Bronchial epithelial cell (primary cell): ENCODE data around the gene SPZ1. TPM values are rescaled to one million over a fixed set of nuclear protein-coding genes. Genes with fewer than 3 reads are reported as not detected.
"Not testable (repeated sequence)": the region's sequence is repeated elsewhere in the genome, so short reads cannot be mapped to it uniquely, and the experiment has no call there.

Experiments
- DNase-seq: peaks from one replicate; pipeline ENCODE4 v3.0.0-alpha.2; 2010; ENCODE audit warnings: low read depth
- FAIRE-seq: peaks from 2 replicates; lab custom pipeline; 2011; peaks lifted over from hg19 to GRCh38; lab: Jason Lieb, UNC
- H3K27me3 ChIP-seq: 2 replicates; pipeline ENCODE4 v1.5.1; 2011; ENCODE audit warnings: low read length; ENCODE audit not compliant: control insufficient read depth, insufficient read depth
- H3K36me3 ChIP-seq: 2 replicates; pipeline ENCODE4 v1.5.1; 2011; ENCODE audit warnings: low read length; ENCODE audit not compliant: control insufficient read depth, insufficient read depth
- H3K4me3 ChIP-seq: 2 replicates; pipeline ENCODE4 v1.5.1; 2011; ENCODE audit warnings: mild to moderate bottlenecking, low read depth, low read length, control low read depth
- CTCF ChIP-seq: IDR thresholded peaks from 2 replicates; pipeline ENCODE4 v1.5.1; 2011; ENCODE audit warnings: mild to moderate bottlenecking, moderate library complexity, low read length, control low read depth, inconsistent platforms; ENCODE audit not compliant: insufficient read depth, severe bottlenecking
- total RNA-seq: library from RNA; depleted of rRNA; stranded (reverse); fragments of >200 nt; gene quantifications from 2 replicates; pipeline ENCODE4 v1.2.1, GENCODE V29; 2014

SPZ1 gene
- total RNA-seq, 1 donor from 2014 or later = not detected

GRCh38 chr5:80341016-80341775 is 21.4 kb downstream of the SPZ1 start:
- DNase-seq = no peak
- no peak overlapping the region for H3K4me3 ChIP-seq
- H3K36me3 ChIP-seq = no peaks in the 10 kb centered on the region
- H3K27me3 ChIP-seq = no peaks in the 10 kb centered on the region
- FAIRE-seq = no peak
- no peak for TF ChIP-seq CTCF

- no peaks in the 10 kb centered on the region for H3K27me3 ChIP-seq
- no peak overlapping the region for H3K4me3 ChIP-seq
- DNase-seq = no peak
- no peak for TF ChIP-seq CTCF
- no peak for FAIRE-seq
- no peaks in the 10 kb centered on the region for H3K36me3 ChIP-seq
These were observed 23.3 kb downstream of the SPZ1 start for GRCh38 chr5:80343067-80343466.

GRCh38 chr5:80346055-80346454 is 26.3 kb downstream of the SPZ1 start:
- H3K4me3 ChIP-seq = no peak overlapping the region
- peak; percentile 62 for TF ChIP-seq CTCF
- FAIRE-seq (no peak), DNase-seq (peak; percentile 35)
- no peaks in the 10 kb centered on the region for H3K36me3 ChIP-seq
- no peaks in the 10 kb centered on the region for H3K27me3 ChIP-seq

- Histone ChIP-seq H3K36me3 (no peaks in the 10 kb centered on the region), H3K4me3 (no peak overlapping the region), H3K27me3 (no peaks in the 10 kb centered on the region)
- no peak for DNase-seq
- no peak for FAIRE-seq
- no peak for TF ChIP-seq CTCF
These were observed 28.4 kb downstream of the SPZ1 start for GRCh38 chr5:80348171-80348570.

GRCh38 chr5:80351019-80351418 is 31.2 kb downstream of the SPZ1 start:
- FAIRE-seq, H3K27me3 ChIP-seq, H3K36me3 ChIP-seq, DNase-seq, H3K4me3 ChIP-seq: not testable (repeated sequence)

GRCh38 chr5:80355686-80356085 is 35.9 kb downstream of the SPZ1 start:
- H3K36me3 ChIP-seq = no peaks in the 10 kb centered on the region
- no peak overlapping the region for H3K4me3 ChIP-seq
- H3K27me3 ChIP-seq = no peaks in the 10 kb centered on the region
- TF ChIP-seq CTCF = no peak
- FAIRE-seq (no peak), DNase-seq (no peak)
